RWPE2 (cell line): ENCODE data around the gene MORC2.

Source experiments
- ATAC-seq: fragments of 200-7000 bp; cut with Tn5 transposase; 3 replicates; pipeline ENCODE4 v1.9.1; 2021; ENCODE audit warnings: low read depth
- DNase-seq: peaks from one replicate; pipeline ENCODE4 v3.0.0-alpha.2; 2020; ENCODE audit warnings: low spot score
- H3K27ac ChIP-seq: fragments of 450-650 bp; 2 replicates; pipeline ENCODE4 v1.5.1; 2017; ENCODE audit warnings: mild to moderate bottlenecking; ENCODE audit not compliant: poor library complexity, severe bottlenecking
- H3K27me3 ChIP-seq: fragments of 250-450 bp; sonication (Bioruptor Pico); 2 replicates; pipeline ENCODE4 v1.5.1; 2021; ENCODE audit warnings: mild to moderate bottlenecking, moderate library complexity; ENCODE audit not compliant: insufficient read depth, poor library complexity, severe bottlenecking
- H3K36me3 ChIP-seq: fragments of 250-450 bp; sonication (Bioruptor Pico); 2 replicates; pipeline ENCODE4 v1.5.1; 2020; ENCODE audit warnings: low read depth, mild to moderate bottlenecking, moderate library complexity
- H3K4me1 ChIP-seq: fragments of 250-450 bp; sonication (Bioruptor Pico); 2 replicates; pipeline ENCODE4 v1.5.1; 2021; ENCODE audit warnings: mild to moderate bottlenecking, moderate library complexity; ENCODE audit not compliant: insufficient read depth, poor library complexity, severe bottlenecking
- H3K4me3 ChIP-seq: fragments of 250-450 bp; sonication (Bioruptor Pico); 2 replicates; pipeline ENCODE4 v1.5.1; 2021; ENCODE audit warnings: mild to moderate bottlenecking, moderate library complexity; ENCODE audit not compliant: severe bottlenecking
- H3K9me3 ChIP-seq: fragments of 250-450 bp; sonication (Bioruptor Pico); 2 replicates; pipeline ENCODE4 v1.5.1; 2021; ENCODE audit warnings: mild to moderate bottlenecking, moderate library complexity; ENCODE audit not compliant: severe bottlenecking
- TF ChIP-seq, protein P1 (sequence below): fragments of 450-650 bp; IDR thresholded peaks from one replicate; pipeline ENCODE4 v1.5.1; 2017; ENCODE audit warnings: mild to moderate bottlenecking, moderate library complexity; ENCODE audit not compliant: poor library complexity, severe bottlenecking

MORC2 gene

DNA sequence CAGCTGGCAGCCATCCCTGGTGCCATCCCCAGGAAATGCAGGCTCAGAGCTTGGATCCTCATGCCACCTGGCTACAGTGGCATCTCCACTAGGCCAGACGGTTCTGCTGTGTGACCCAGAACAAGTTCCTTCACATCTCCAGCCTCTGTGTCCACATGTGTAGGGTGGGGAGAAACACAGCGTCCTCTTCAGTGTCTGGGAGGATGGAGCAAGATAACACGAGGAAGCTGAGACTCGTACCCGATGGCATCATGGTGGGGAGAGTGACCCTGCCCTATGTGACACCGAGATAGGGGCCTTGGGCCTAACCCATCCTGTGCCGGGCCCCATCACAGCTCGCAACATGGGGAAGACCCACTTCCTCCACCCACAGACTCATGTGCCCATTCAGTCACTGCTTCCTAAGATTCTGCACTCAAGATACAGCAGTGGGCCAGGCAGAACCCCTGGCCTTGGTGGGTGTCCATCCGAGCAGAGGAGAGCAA, 78.5 kb downstream of the MORC2 start:
- no peak for ATAC-seq
- no peak overlapping the region for H3K4me3 ChIP-seq
- no peaks in the 10 kb centered on the region for H3K9me3 ChIP-seq
- no peaks in the 10 kb centered on the region for H3K4me1 ChIP-seq
- peaks cover 76% of the 10 kb centered on the region for H3K36me3 ChIP-seq
- no peaks in the 10 kb centered on the region for H3K27me3 ChIP-seq
- TF ChIP-seq, protein P1, sequence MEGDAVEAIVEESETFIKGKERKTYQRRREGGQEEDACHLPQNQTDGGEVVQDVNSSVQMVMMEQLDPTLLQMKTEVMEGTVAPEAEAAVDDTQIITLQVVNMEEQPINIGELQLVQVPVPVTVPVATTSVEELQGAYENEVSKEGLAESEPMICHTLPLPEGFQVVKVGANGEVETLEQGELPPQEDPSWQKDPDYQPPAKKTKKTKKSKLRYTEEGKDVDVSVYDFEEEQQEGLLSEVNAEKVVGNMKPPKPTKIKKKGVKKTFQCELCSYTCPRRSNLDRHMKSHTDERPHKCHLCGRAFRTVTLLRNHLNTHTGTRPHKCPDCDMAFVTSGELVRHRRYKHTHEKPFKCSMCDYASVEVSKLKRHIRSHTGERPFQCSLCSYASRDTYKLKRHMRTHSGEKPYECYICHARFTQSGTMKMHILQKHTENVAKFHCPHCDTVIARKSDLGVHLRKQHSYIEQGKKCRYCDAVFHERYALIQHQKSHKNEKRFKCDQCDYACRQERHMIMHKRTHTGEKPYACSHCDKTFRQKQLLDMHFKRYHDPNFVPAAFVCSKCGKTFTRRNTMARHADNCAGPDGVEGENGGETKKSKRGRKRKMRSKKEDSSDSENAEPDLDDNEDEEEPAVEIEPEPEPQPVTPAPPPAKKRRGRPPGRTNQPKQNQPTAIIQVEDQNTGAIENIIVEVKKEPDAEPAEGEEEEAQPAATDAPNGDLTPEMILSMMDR: no peak
- H3K27ac ChIP-seq: no peak overlapping the region
- no peak for DNase-seq

DNA sequence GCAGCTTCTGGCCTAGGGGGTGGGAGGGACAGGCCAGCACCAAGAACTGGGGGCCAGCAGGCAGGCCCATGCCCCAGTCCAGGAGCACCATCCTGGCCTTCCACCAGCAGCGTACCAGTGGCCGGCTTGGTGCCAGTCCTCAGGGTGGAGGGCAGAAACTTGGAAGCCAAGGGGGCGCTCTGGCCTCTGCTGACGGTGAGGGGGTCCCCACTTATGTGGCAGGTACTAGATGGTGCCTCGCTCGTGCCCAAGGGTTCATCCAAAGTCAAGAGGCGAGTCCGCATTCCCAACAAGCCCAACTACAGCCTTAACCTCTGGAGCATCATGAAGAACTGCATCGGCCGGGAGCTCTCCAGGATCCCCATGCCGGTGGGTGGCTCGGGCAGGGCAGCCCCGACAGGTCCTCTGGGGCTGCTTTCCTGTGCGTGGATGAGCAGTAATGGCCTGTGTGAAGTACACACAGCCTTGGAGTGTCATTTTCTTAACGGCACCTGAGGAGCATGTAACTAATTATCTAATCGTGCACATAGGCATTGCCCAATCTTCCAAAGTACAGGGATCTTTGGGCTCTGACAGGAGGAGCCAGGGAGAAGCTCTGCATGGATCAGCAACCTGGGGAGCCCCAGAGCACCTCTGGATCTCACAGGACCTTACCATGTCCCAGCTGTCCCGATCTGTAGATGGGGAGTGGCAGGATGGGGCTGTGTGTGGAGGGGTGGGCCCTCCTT, 79.1 kb downstream of the MORC2 start:
- TF ChIP-seq, protein P1: no peak
- Histone ChIP-seq H3K4me1 (no peaks in the 10 kb centered on the region), H3K27ac (no peak overlapping the region), H3K27me3 (no peaks in the 10 kb centered on the region), H3K9me3 (no peaks in the 10 kb centered on the region), H3K4me3 (no peak overlapping the region), H3K36me3 (peaks cover 71% of the 10 kb centered on the region)
- no peak for DNase-seq
- no peak for ATAC-seq

DNA sequence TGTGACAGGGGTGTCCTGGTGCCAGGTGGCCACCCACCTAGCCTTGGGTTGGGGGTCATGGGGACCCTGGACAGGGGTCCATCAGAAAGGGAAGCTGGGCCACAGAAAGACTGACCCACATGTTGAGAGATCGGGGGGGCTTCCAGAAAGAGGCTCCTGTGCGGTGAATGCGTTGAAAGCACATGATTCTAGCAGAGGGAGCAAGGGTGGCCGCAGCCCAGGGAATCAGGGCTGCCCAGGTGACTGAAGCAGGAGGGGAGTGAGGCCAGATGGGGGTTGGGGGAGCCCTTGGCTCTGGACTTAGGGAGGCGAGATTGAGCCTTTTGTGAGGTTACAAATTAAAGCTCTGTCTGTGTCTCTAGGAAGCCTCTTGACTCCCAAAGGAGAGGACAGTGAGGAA, 80.7 kb downstream of the MORC2 start:
- no peaks in the 10 kb centered on the region for H3K9me3 ChIP-seq
- TF ChIP-seq, protein P1: no peak
- no peak for ATAC-seq
- no peaks in the 10 kb centered on the region for H3K27me3 ChIP-seq
- peak; percentile 21 for DNase-seq
- peaks cover 60% of the 10 kb centered on the region for H3K36me3 ChIP-seq
- no peaks in the 10 kb centered on the region for H3K4me1 ChIP-seq
- no peak overlapping the region for H3K4me3 ChIP-seq
- no peak overlapping the region for H3K27ac ChIP-seq

DNA sequence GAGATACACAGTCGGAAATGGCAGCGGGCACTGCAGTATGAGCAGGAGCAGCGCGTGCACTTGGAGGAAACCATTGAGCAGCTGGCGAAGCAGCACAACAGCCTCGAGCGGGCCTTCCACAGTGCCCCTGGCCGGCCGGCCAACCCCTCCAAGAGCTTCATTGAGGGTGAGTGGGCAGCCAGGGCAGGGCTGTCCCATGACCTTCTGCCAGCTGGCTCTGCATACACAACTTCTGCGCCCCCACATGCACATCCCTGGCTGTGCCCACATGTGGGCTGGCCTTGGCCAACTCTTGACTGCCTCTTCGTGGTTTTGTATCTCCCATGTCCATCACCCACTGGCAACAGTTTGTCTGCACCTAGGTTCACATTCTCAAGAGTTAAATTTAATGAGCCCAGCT, 81.1 kb downstream of the MORC2 start:
- TF ChIP-seq, protein P1: no peak
- H3K4me3 ChIP-seq: no peak overlapping the region
- H3K9me3 ChIP-seq: no peaks in the 10 kb centered on the region
- H3K36me3 ChIP-seq: peaks cover 59% of the 10 kb centered on the region
- H3K4me1 ChIP-seq: no peaks in the 10 kb centered on the region
- ATAC-seq (no peak), DNase-seq (no peak)
- no peaks in the 10 kb centered on the region for H3K27me3 ChIP-seq
- no peak overlapping the region for H3K27ac ChIP-seq

DNA sequence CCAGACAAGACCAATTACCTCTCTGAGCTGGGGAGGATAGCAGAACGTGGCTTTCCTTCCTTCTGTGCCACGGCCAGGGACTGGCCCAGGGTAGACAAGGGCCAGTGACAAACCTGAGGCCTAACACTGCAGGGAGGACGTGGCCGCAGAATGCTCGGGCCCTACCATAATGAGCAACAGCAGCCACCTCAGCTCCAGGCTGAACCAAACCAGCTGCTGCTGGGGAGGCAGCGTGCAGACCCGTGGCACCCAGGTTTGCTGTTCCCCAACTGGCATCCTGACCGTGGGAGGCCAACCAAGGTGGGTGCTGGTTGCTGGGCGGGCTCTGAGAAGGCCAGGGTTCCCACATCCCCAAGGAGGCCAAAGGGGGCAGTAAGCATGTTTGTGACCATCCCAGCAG, 83.0 kb downstream of the MORC2 start:
- H3K36me3 ChIP-seq: peaks cover 48% of the 10 kb centered on the region
- no peaks in the 10 kb centered on the region for H3K27me3 ChIP-seq
- no peak overlapping the region for H3K27ac ChIP-seq
- DNase-seq (peak; percentile 56), ATAC-seq (no peak)
- no peaks in the 10 kb centered on the region for H3K9me3 ChIP-seq
- H3K4me3 ChIP-seq: no peak overlapping the region
- TF ChIP-seq, protein P1: no peak
- H3K4me1 ChIP-seq: no peaks in the 10 kb centered on the region
